IPS-18a (cell line): ENCODE results near the gene PPP1R9B.

Source experiments
- H3K27ac ChIP-seq: one replicate; pipeline ENCODE4 v1.5.1; 2013; ENCODE audit warnings: low read length
- H3K27me3 ChIP-seq: one replicate; pipeline ENCODE4 v1.6.1; 2013; ENCODE audit warnings: mild to moderate bottlenecking, low read length; ENCODE audit not compliant: control insufficient read depth, insufficient read depth
- H3K36me3 ChIP-seq: one replicate; pipeline ENCODE4 v1.6.1; 2013; ENCODE audit warnings: low read depth, low read length; ENCODE audit not compliant: control insufficient read depth
- H3K4me1 ChIP-seq: one replicate; pipeline ENCODE4 v1.6.1; 2013; ENCODE audit warnings: low read depth, low read length; ENCODE audit not compliant: control insufficient read depth
- H3K4me3 ChIP-seq: one replicate; pipeline ENCODE4 v1.5.1; 2013; ENCODE audit warnings: low read length
- H3K9ac ChIP-seq: one replicate; pipeline ENCODE4 v1.6.1; 2013; ENCODE audit warnings: mild to moderate bottlenecking, low read length, moderate library complexity
- H3K9me3 ChIP-seq: one replicate; pipeline ENCODE4 v1.6.1; 2013; ENCODE audit warnings: low read depth, low read length; ENCODE audit not compliant: control insufficient read depth

PPP1R9B gene

GRCh38 chr17:50094243-50094752, 56.2 kb downstream of the PPP1R9B start:
- Histone ChIP-seq H3K9ac (no peak overlapping the region), H3K27ac (no peak overlapping the region)

GRCh38 chr17:50093807-50094206, 56.7 kb downstream of the PPP1R9B start:
- Histone ChIP-seq H3K9ac (no peak overlapping the region), H3K4me3 (no peak overlapping the region), H3K4me1 (peaks cover 10% of the 10 kb centered on the region), H3K27ac (no peak overlapping the region), H3K27me3 (peaks cover 4% of the 10 kb centered on the region), H3K36me3 (no peaks in the 10 kb centered on the region), H3K9me3 (no peaks in the 10 kb centered on the region)

More at GRCh38 chr17:50094243-50094752, 56.2 kb downstream of the PPP1R9B start:
- H3K4me3 ChIP-seq, result peak overlapping the region; percentile 88
- H3K36me3 ChIP-seq, result no peaks in the 10 kb centered on the region
- H3K9me3 ChIP-seq, result no peaks in the 10 kb centered on the region
- H3K27me3 ChIP-seq, result peaks cover 4% of the 10 kb centered on the region
- H3K4me1 ChIP-seq, result peaks cover 10% of the 10 kb centered on the region

DNA sequence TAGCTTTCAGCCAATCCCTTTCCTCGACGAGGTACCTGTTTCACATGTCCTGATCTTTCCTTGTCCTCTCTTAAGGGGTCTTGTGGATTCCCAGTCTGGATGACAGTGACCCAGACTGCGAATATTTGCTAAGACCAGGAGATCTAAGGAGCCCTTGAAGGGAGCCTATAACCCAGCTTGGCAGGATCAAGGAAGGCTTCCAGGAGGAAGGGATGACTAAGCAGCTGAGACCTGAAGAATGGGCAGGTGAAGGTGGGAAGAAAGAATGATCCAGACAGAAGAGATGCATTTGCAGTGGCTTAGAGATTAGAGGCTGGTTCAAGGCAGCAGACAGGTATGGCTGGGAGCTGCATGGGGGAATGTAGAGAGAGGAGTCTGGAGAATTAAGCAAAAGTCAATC, 57.2 kb downstream of the PPP1R9B start:
- H3K4me1 ChIP-seq, result peaks cover 10% of the 10 kb centered on the region
- H3K27ac ChIP-seq, result no peak overlapping the region

GRCh38 chr17:50091918-50092285, 58.6 kb downstream of the PPP1R9B start:
- Histone ChIP-seq H3K27me3 (peaks cover 4% of the 10 kb centered on the region), H3K4me1 (peaks cover 10% of the 10 kb centered on the region), H3K9ac (no peak overlapping the region), H3K36me3 (no peaks in the 10 kb centered on the region), H3K27ac (no peak overlapping the region), H3K4me3 (no peak overlapping the region), H3K9me3 (no peaks in the 10 kb centered on the region)

More for the DNA sequence above, 57.2 kb downstream of the PPP1R9B start:
- Histone ChIP-seq H3K9me3 (no peaks in the 10 kb centered on the region), H3K27me3 (peaks cover 4% of the 10 kb centered on the region), H3K9ac (no peak overlapping the region), H3K36me3 (no peaks in the 10 kb centered on the region), H3K4me3 (no peak overlapping the region)

GRCh38 chr17:50090971-50091917, 59.2 kb downstream of the PPP1R9B start:
- no peak overlapping the region for H3K9ac ChIP-seq
- no peaks in the 10 kb centered on the region for H3K9me3 ChIP-seq
- no peaks in the 10 kb centered on the region for H3K36me3 ChIP-seq
- H3K4me3 ChIP-seq, result no peak overlapping the region
- H3K4me1 ChIP-seq, result peaks cover 10% of the 10 kb centered on the region
- H3K27me3 ChIP-seq, result peaks cover 4% of the 10 kb centered on the region
- no peak overlapping the region for H3K27ac ChIP-seq

DNA sequence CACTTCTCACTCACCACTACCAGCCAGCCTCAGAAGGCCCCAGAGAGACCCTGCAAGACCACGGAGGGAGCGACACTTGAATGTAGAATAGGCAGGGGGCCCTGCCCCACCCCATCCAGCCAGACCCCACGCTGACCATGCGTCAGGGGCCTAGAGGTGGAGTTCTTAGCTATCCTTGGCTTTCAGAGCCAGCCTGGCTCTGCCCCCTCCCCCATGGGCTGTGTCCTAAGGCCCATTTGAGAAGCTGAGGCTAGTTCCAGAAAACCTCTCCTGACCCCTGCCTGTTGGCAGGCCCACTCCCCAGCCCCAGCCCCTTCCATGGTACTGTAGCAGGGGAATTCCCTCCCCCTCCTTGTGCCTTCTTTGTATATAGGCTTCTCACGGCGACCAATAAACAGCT, 60.4 kb downstream of the PPP1R9B start:
- no peaks in the 10 kb centered on the region for H3K36me3 ChIP-seq
- no peak overlapping the region for H3K4me3 ChIP-seq
- H3K9me3 ChIP-seq, result no peaks in the 10 kb centered on the region
- H3K4me1 ChIP-seq, result peaks cover 4% of the 10 kb centered on the region
- no peak overlapping the region for H3K27ac ChIP-seq
- H3K9ac ChIP-seq, result no peak overlapping the region
- peaks cover 4% of the 10 kb centered on the region for H3K27me3 ChIP-seq

DNA sequence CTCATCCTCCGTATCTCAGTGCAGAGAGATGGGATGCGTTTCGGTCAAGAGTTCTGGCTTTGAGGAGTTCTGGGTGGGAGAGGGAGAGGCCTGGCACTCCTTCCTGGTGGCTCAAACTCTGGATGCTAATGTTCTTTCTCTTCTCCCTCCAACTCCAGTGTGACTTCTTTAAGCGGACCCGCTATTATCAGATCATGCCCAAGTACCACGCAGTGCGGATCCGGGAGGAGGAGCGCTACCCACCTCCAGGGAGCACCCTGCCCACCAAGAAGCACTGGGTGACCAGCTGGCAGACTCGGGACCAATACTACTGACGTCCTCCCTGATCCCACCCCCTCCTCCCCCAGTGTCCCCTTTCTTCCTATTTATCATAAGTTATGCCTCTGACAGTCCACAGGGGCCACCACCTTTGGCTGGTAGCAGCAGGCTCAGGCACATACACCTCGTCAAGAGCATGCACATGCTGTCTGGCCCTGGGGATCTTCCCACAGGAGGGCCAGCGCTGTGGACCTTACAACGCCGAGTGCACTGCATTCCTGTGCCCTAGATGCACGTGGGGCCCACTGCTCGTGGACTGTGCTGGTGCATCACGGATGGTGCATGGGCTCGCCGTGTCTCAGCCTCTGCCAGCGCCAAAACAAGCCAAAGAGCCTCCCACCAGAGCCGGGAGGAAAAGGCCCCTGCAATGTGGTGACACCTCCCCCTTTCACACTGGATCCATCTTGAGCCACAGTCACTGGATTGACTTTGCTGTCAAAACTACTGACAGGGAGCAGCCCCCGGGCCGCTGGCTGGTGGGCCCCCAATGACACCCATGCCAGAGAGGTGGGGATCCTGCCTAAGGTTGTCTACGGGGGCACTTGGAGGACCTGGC, 61.3 kb downstream of the PPP1R9B start:
- H3K27ac ChIP-seq, result no peak overlapping the region
- H3K36me3 ChIP-seq, result no peaks in the 10 kb centered on the region
- no peaks in the 10 kb centered on the region for H3K27me3 ChIP-seq
- no peaks in the 10 kb centered on the region for H3K4me1 ChIP-seq
- H3K9me3 ChIP-seq, result no peaks in the 10 kb centered on the region
- H3K4me3 ChIP-seq, result no peak overlapping the region
- no peak overlapping the region for H3K9ac ChIP-seq

GRCh38 chr17:50087912-50088405, 62.5 kb downstream of the PPP1R9B start:
- H3K27ac ChIP-seq, result no peak overlapping the region
- H3K4me3 ChIP-seq, result no peak overlapping the region
- H3K9ac ChIP-seq, result no peak overlapping the region
- H3K27me3 ChIP-seq, result no peaks in the 10 kb centered on the region
- H3K36me3 ChIP-seq, result no peaks in the 10 kb centered on the region
- H3K9me3 ChIP-seq, result no peaks in the 10 kb centered on the region
- H3K4me1 ChIP-seq, result no peaks in the 10 kb centered on the region

GRCh38 chr17:50087246-50087911, 63.1 kb downstream of the PPP1R9B start:
- Histone ChIP-seq H3K36me3 (no peaks in the 10 kb centered on the region), H3K4me1 (no peaks in the 10 kb centered on the region), H3K9me3 (no peaks in the 10 kb centered on the region), H3K9ac (no peak overlapping the region), H3K27ac (no peak overlapping the region), H3K27me3 (no peaks in the 10 kb centered on the region), H3K4me3 (no peak overlapping the region)
